ENCODE results near the gene SERPINA3.

Gene SERPINA3

GRCh38 chr14:94673071-94673470 is 60.9 kb downstream of the SERPINA3 start:
- TF ChIP-seq CTCF (IDR thresholded peaks at IDR 0.05; ENCODE audit: insufficient read depth, low read depth, low read length, missing control alignments), result no peak
- no peak for DNase-seq (ENCODE audit: low read depth)
- H3K4me3 ChIP-seq (ENCODE audit: low read length), result no peak overlapping the region
